ENCODE results near the gene PDCD6IP.

The PDCD6IP gene

GRCh38 chr3:33821989-33822388 lies 23.6 kb downstream of the PDCD6IP start:
- no peak for TF ChIP-seq CTCF (IDR thresholded peaks at IDR 0.05; ENCODE audit: unreplicated experiment in 3 of 3)
- Mint-ChIP-seq H3K9me3 (no peaks in the 10 kb centered on the region), H3K27me3 (ENCODE audit: low read depth) (no peaks in the 10 kb centered on the region), H3K36me3 (ENCODE audit: low read depth) (peaks cover 62% of the 10 kb centered on the region), H3K27ac (no peak overlapping the region), H3K4me3 (no peak overlapping the region), H3K4me1 (no peaks in the 10 kb centered on the region)

GRCh38 chr3:33823821-33824220 lies 25.4 kb downstream of the PDCD6IP start:
- peaks cover 71% of the 10 kb centered on the region for H3K36me3 Mint-ChIP-seq (ENCODE audit: low read depth)

GRCh38 chr3:33825111-33825510 lies 26.7 kb downstream of the PDCD6IP start:
- H3K4me3 Mint-ChIP-seq: no peak overlapping the region
- TF ChIP-seq CTCF (IDR thresholded peaks at IDR 0.05; ENCODE audit: unreplicated experiment in 3 of 3): no peak
- no peaks in the 10 kb centered on the region for H3K9me3 Mint-ChIP-seq
- H3K36me3 Mint-ChIP-seq (ENCODE audit: low read depth): peaks cover 67% of the 10 kb centered on the region
- no peak overlapping the region for H3K27ac Mint-ChIP-seq
- H3K4me1 Mint-ChIP-seq: no peaks in the 10 kb centered on the region
- H3K27me3 Mint-ChIP-seq (ENCODE audit: low read depth): no peaks in the 10 kb centered on the region

More at GRCh38 chr3:33823821-33824220, 25.4 kb downstream of the PDCD6IP start:
- Mint-ChIP-seq H3K27ac (no peak overlapping the region), H3K27me3 (ENCODE audit: low read depth) (no peaks in the 10 kb centered on the region), H3K4me3 (no peak overlapping the region), H3K9me3 (no peaks in the 10 kb centered on the region), H3K4me1 (no peaks in the 10 kb centered on the region)
- TF ChIP-seq CTCF (IDR thresholded peaks at IDR 0.05; ENCODE audit: unreplicated experiment in 3 of 3): no peak

GRCh38 chr3:33826206-33826605 lies 27.8 kb downstream of the PDCD6IP start:
- Mint-ChIP-seq H3K4me1 (no peaks in the 10 kb centered on the region), H3K36me3 (ENCODE audit: low read depth) (peaks cover 70% of the 10 kb centered on the region), H3K9me3 (no peaks in the 10 kb centered on the region), H3K27ac (no peak overlapping the region), H3K4me3 (no peak overlapping the region), H3K27me3 (ENCODE audit: low read depth) (no peaks in the 10 kb centered on the region)
- no peak for TF ChIP-seq CTCF (IDR thresholded peaks at IDR 0.05; ENCODE audit: unreplicated experiment in 3 of 3)

- H3K4me3 Mint-ChIP-seq: no peak overlapping the region
- H3K36me3 Mint-ChIP-seq (ENCODE audit: low read depth): peaks cover 70% of the 10 kb centered on the region
- H3K27ac Mint-ChIP-seq: no peak overlapping the region
- H3K9me3 Mint-ChIP-seq: no peaks in the 10 kb centered on the region
- H3K27me3 Mint-ChIP-seq (ENCODE audit: low read depth): no peaks in the 10 kb centered on the region
- TF ChIP-seq CTCF (IDR thresholded peaks at IDR 0.05; ENCODE audit: unreplicated experiment in 3 of 3): no peak
- no peaks in the 10 kb centered on the region for H3K4me1 Mint-ChIP-seq
Observed at GRCh38 chr3:33826688-33827087, 28.3 kb downstream of the PDCD6IP start.

GRCh38 chr3:33829720-33830119 lies 31.3 kb downstream of the PDCD6IP start:
- no peaks in the 10 kb centered on the region for H3K9me3 Mint-ChIP-seq
- H3K4me1 Mint-ChIP-seq: no peaks in the 10 kb centered on the region
- no peak overlapping the region for H3K4me3 Mint-ChIP-seq
- peaks cover 57% of the 10 kb centered on the region for H3K36me3 Mint-ChIP-seq (ENCODE audit: low read depth)
- H3K27ac Mint-ChIP-seq: no peak overlapping the region
- TF ChIP-seq CTCF (IDR thresholded peaks at IDR 0.05; ENCODE audit: unreplicated experiment in 3 of 3): no peak
- no peaks in the 10 kb centered on the region for H3K27me3 Mint-ChIP-seq (ENCODE audit: low read depth)

All from nephron (organoid).